Activated T-cell treated with anti-CD3 and anti-CD28 coated beads, Interleukin-2, amount 50 U/mL, for 4 hours (primary cell): Measurements from ENCODE around the gene PCYT1A. TPM values are rescaled to one million over a fixed set of nuclear protein-coding genes. Genes with fewer than 3 reads are reported as not detected.

Experiments used
- ATAC-seq, 2 donors: fragments of 200-7000 bp; cut with Tn5 transposase; one replicate each; pipeline ENCODE4 v1.10.0; 2021
- DNase-seq: peaks from one replicate; pipeline ENCODE4 v3.0.0-alpha.2; 2020
- H3K27me3 Mint-ChIP-seq: one replicate; pipeline ENCODE4 v1.8.0; 2021; ENCODE audit warnings: low read depth, mixed read lengths
- H3K36me3 Mint-ChIP-seq: one replicate; pipeline ENCODE4 v1.8.0; 2022; ENCODE audit warnings: mixed read lengths; ENCODE audit not compliant: insufficient read depth
- H3K4me1 Mint-ChIP-seq: one replicate; pipeline ENCODE4 v1.8.0; 2021; ENCODE audit warnings: low read depth, mixed read lengths
- H3K4me3 Mint-ChIP-seq: one replicate; pipeline ENCODE4 v1.8.0; 2021; ENCODE audit warnings: mild to moderate bottlenecking, moderate library complexity, mixed read lengths
- H3K9me3 Mint-ChIP-seq: one replicate; pipeline ENCODE4 v1.8.0; 2021; ENCODE audit warnings: mixed read lengths
- total RNA-seq, 3 donors: library from RNA; stranded (reverse); gene quantifications; one replicate each; pipeline ENCODE4 v1.2.1, GENCODE V29; 2021

PCYT1A gene
- total RNA-seq, 3 donors from 2014 or later: 53.5 to 66.9 (median 56.2) TPM

DNA sequence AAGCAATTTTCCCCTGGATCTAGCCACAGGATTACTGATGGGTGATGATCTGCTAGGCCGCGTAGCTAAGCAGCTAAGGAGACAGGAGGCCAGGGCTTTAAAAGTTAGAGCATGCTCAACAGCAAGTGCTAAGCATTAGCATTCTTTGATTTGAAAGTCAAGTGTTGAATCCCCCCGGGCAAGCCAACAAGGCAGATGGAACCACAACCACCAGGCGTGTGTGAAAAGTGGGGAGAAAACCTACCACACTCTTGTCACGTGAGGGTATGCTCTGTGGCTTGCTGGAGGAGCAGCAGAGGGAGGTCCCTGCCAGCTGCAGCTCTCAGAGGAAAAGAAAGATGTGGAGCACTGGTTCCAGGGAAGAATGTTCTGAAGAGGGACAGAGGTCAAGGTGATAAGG is 50.3 kb downstream of the PCYT1A start:
- peaks cover 2% of the 10 kb centered on the region for H3K4me1 Mint-ChIP-seq
- no peak for ATAC-seq
- no peak for DNase-seq
- H3K4me3 Mint-ChIP-seq: no peak overlapping the region
- H3K36me3 Mint-ChIP-seq: peaks cover 27% of the 10 kb centered on the region
- no peaks in the 10 kb centered on the region for H3K9me3 Mint-ChIP-seq
- H3K27me3 Mint-ChIP-seq: no peaks in the 10 kb centered on the region

DNA sequence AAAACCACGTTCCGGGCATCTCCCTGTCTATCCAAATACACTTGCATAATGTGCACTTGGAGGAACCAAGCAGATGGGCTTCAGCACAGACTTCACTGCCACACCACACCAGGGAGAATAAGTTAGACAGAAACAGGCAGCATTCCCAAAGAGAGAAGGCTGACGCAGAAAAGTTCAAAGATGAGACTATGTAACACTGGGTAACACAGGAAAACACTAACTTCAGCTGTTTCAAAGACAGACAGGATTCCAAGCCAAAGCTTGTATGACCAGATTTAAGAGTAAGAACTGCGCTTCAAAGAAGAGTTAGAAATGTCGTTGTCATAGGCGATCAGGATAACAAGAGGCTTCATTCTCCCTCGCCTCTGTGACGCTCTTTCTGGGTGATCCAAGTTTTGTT is 51.3 kb downstream of the PCYT1A start:
- peaks cover 2% of the 10 kb centered on the region for H3K4me1 Mint-ChIP-seq
- no peaks in the 10 kb centered on the region for H3K9me3 Mint-ChIP-seq
- no peak overlapping the region for H3K4me3 Mint-ChIP-seq
- DNase-seq (no peak), ATAC-seq (no peak)
- H3K27me3 Mint-ChIP-seq: no peaks in the 10 kb centered on the region
- peaks cover 24% of the 10 kb centered on the region for H3K36me3 Mint-ChIP-seq

DNA sequence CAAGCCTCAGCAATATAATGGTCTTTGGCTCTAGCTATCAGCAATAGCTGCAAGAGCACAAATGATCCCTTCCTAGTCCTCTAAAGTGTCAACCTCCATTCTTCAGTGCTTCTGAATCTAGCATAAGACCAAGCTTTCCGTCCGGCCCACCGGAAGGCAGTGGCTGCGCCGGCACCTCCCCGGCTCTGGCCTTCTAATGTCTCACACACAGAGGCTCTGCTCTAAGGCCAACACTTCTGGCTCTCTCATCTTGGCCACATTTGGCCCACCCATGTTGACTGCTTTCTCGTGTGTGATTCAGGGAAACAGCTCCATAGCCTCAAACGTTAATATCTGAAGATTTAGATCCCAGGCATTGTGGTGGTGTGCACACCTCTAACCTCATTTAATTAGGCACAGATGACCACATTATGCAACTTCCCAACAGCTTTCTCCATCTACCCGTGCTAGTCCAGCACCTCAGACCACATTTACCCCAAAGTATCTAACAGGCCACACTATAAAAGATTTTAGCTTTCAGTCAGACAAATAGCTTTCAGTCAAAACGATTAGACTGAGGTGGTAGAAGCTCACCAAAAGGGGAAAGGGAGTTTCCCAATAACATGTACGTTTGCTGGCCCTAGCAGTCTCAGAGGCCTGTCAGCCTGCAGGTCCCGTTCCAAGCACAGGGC is 51.9 kb downstream of the PCYT1A start:
- no peak for ATAC-seq
- Mint-ChIP-seq H3K9me3 (no peaks in the 10 kb centered on the region), H3K4me1 (peaks cover 2% of the 10 kb centered on the region), H3K4me3 (no peak overlapping the region), H3K27me3 (no peaks in the 10 kb centered on the region), H3K36me3 (peaks cover 23% of the 10 kb centered on the region)
- DNase-seq: no peak

DNA sequence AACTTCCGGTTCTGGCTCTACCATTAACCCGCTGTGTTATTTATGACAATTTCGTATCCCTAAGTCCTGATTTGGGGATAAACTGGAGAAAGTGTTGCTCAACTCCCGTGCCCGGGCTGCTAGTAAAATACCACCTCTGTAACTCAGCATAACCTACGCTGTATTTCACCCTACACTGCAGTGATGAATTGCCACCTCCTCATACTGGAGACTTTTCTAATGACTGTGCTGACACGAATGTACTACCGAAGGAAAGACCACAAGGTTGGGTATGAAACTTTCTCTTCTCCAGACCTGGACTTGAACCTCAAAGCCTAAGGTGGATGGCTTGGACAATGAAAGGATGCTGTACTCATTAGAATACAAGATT is 54.7 kb downstream of the PCYT1A start:
- Mint-ChIP-seq H3K4me1 (peaks cover 2% of the 10 kb centered on the region), H3K9me3 (no peaks in the 10 kb centered on the region), H3K4me3 (no peak overlapping the region), H3K36me3 (peaks cover 5% of the 10 kb centered on the region), H3K27me3 (no peaks in the 10 kb centered on the region)
- no peak for DNase-seq
- ATAC-seq: no peak

DNA sequence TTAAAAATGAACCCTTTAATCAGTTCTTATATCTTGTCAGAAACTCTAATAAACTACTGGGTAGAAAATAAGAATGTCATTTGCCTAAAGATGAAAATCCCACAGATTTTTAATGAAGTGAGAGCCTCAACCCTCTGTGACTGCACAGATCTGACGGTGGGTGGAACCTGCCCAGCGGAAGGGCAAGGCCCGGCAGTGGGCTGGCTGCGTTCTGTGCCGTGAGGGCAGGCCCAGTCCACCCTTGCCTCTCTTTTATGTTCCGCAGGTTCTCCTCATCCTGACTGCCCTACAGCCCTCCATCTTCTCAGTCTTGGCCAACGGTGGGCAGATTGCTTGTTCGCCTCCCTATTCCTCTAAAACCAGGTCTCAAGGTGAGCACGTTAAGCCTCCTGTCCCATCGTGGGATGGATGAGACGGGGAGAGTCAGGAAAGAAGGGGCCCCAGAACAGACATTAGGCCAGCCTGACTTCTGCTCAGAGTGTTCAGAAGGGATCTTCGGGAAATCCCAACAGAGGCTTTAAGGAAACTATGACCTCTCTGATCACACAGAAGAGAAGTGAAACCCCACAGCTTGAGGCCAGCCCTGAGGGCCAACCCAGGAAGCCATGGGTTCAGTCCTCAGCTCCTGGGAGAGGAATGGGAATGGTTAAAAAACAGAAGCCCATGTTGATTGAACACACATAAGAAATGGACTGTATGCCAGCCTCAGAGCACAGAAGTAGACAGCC is 55.2 kb downstream of the PCYT1A start:
- Mint-ChIP-seq H3K36me3 (peaks cover 4% of the 10 kb centered on the region), H3K4me3 (no peak overlapping the region), H3K4me1 (peaks cover 2% of the 10 kb centered on the region), H3K9me3 (no peaks in the 10 kb centered on the region), H3K27me3 (peaks cover 3% of the 10 kb centered on the region)
- peak in 1 of 2 donors; percentile 14 for ATAC-seq
- DNase-seq: no peak

GRCh38 chr3:196227629-196228493 is 59.7 kb downstream of the PCYT1A start:
- Mint-ChIP-seq H3K27me3 (peaks cover 7% of the 10 kb centered on the region), H3K9me3 (no peaks in the 10 kb centered on the region), H3K36me3 (no peaks in the 10 kb centered on the region), H3K4me3 (no peak overlapping the region), H3K4me1 (no peaks in the 10 kb centered on the region)
- ATAC-seq (no peak), DNase-seq (no peak)

- Mint-ChIP-seq H3K4me3 (no peak overlapping the region), H3K9me3 (no peaks in the 10 kb centered on the region), H3K36me3 (no peaks in the 10 kb centered on the region), H3K4me1 (no peaks in the 10 kb centered on the region), H3K27me3 (peaks cover 7% of the 10 kb centered on the region)
- no peak for ATAC-seq
- DNase-seq: no peak
Measured at GRCh38 chr3:196227121-196227561, 60.4 kb downstream of the PCYT1A start.

DNA sequence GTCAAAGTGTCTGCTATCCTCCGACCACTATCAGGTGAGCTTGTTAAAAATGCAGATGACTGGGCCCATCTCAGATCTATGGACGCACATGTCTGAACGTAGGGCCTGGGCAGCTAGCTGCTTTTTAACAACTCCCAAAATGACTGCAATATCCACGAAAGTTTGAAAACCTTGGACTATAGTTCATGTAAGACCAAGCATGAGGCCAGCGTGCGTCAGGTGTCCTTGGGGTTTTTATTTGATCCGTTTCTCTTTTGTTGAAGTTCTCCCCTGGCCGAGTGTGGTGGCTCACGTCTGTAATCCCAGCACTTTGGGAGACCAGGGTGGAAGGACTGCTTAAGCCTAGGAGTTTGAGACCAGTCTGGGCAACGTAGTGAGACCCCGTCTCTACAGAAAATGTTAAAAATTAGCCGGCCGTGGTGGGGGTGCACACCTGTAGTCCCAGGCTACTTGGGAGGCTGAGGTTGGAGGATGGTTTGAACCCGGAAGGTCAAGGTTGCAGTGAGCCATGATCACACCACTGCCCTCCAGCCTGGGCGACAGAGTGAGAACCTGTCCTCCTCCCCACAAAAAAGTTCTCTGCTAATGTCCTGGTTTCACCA is 61.7 kb downstream of the PCYT1A start:
- H3K4me3 Mint-ChIP-seq: no peak overlapping the region
- no peak for DNase-seq
- H3K27me3 Mint-ChIP-seq: peaks cover 7% of the 10 kb centered on the region
- no peaks in the 10 kb centered on the region for H3K9me3 Mint-ChIP-seq
- ATAC-seq: no peak
- H3K4me1 Mint-ChIP-seq: no peaks in the 10 kb centered on the region
- H3K36me3 Mint-ChIP-seq: no peaks in the 10 kb centered on the region

DNA sequence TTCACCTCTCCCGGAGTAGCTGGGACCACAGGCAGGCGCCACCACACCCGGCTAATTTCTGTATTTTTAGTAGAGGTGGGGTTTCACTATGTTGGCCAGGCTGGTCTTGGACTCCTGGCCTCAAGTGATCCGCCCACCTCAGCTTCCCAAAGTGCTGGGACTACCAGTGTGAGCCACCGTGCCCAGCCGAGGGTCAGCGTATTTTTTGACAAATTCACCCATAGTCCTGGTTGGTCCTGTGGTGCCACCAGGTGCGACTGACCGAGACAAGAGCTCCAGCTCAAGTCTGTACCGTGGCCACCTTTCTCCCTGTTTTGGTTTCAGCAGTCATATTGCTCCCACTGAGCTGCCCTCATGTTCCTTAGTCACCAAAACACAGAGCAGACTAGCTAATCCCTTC is 62.4 kb downstream of the PCYT1A start:
- no peak overlapping the region for H3K4me3 Mint-ChIP-seq
- H3K4me1 Mint-ChIP-seq: no peaks in the 10 kb centered on the region
- DNase-seq (no peak), ATAC-seq (no peak)
- H3K27me3 Mint-ChIP-seq: peaks cover 7% of the 10 kb centered on the region
- no peaks in the 10 kb centered on the region for H3K36me3 Mint-ChIP-seq
- no peaks in the 10 kb centered on the region for H3K9me3 Mint-ChIP-seq

DNA sequence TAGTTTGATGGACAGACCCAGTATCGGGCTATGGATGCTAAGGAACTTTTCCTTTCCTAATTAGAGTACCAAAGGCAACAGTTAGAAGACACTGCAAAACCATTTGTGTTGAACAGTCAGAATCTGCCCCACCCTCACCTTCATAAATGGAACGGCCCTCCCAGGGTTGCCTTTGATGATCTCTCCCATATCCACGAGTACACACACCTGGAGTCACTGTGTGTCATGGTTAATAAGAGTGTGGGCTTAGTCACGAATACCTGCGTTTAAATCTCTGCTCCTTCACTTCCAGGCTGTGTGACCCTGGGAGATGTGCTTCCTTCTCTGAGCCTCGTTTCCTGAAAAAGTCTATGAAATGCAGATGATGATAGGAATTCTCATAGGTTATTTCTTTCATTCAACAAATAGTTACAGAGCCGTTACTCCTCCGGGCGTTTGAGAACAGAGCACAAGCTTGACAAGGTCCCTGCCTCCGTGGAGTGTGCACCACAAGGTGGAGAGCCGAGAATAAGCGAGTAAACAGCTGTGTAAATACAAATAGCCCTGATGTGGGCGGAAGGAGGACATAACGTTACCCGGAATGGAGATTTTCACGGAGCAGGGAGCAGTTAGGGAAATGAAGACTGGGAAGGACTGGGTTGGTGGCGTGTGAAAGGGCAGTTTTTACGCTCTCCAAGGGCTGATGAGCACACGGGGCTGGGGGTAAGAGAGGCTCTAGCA is 64.5 kb downstream of the PCYT1A start:
- DNase-seq (no peak), ATAC-seq (no peak)
- H3K9me3 Mint-ChIP-seq: no peaks in the 10 kb centered on the region
- no peaks in the 10 kb centered on the region for H3K36me3 Mint-ChIP-seq
- H3K27me3 Mint-ChIP-seq: peaks cover 7% of the 10 kb centered on the region
- peaks cover 11% of the 10 kb centered on the region for H3K4me1 Mint-ChIP-seq
- H3K4me3 Mint-ChIP-seq: no peak overlapping the region

- no peaks in the 10 kb centered on the region for H3K36me3 Mint-ChIP-seq
- H3K27me3 Mint-ChIP-seq: peaks cover 2% of the 10 kb centered on the region
- no peak overlapping the region for H3K4me3 Mint-ChIP-seq
- no peaks in the 10 kb centered on the region for H3K9me3 Mint-ChIP-seq
- DNase-seq (no peak), ATAC-seq (no peak)
- H3K4me1 Mint-ChIP-seq: peaks cover 11% of the 10 kb centered on the region
Measured at GRCh38 chr3:196220991-196221390, 66.5 kb downstream of the PCYT1A start.

- Mint-ChIP-seq H3K4me3 (no peak overlapping the region), H3K4me1 (peaks cover 11% of the 10 kb centered on the region)
Measured at GRCh38 chr3:196220587-196220986, 66.9 kb downstream of the PCYT1A start.

DNA sequence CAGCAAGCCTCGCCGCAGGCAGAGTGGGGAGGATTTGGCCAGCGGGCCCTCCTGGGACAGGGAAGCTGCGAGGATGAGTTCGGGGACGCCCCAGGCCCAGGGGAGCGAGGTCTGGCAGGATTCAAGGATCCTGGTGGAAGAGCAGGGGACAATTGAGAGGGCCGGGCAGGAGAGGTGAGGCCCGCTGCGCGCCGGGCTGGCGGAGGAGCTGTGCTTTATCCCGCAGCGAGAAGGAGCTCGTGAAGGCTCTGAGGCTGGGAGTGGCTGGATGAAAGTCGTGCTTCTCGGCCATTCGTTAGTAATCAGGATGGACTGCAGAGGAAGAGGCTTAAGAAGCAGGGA is 67.6 kb downstream of the PCYT1A start:
- Mint-ChIP-seq H3K9me3 (no peaks in the 10 kb centered on the region), H3K27me3 (peaks cover 2% of the 10 kb centered on the region), H3K4me1 (peaks cover 11% of the 10 kb centered on the region), H3K36me3 (no peaks in the 10 kb centered on the region), H3K4me3 (no peak overlapping the region)
- ATAC-seq: no peak
- no peak for DNase-seq

More at GRCh38 chr3:196220587-196220986, 66.9 kb downstream of the PCYT1A start:
- Mint-ChIP-seq H3K27me3 (peaks cover 2% of the 10 kb centered on the region), H3K36me3 (no peaks in the 10 kb centered on the region), H3K9me3 (no peaks in the 10 kb centered on the region)
- DNase-seq (no peak), ATAC-seq (no peak)
